Measurements from ENCODE around the gene STMN3. TPM values are rescaled to one million over a fixed set of nuclear protein-coding genes. Genes with fewer than 3 reads are reported as not detected.

The STMN3 gene
- total and polyA plus RNA-seq, 2 of the 8 experiments (the other 6 are each of a cell fraction or from before 2014, with no cell fraction given): 51.5 to 63.1 TPM

- H3K4me3 ChIP-seq (ENCODE audit: extremely low read depth in 1 of 4, insufficient read depth in 2 of 4, low read depth in 3 of 4, low read length in 4 of 4): no peak overlapping the region
- H3K79me1 ChIP-seq (ENCODE audit: low read depth, low read length): no peaks in the 10 kb centered on the region; the same call in 1 of the 2 replicates
- H3K9me3 ChIP-seq (ENCODE audit: insufficient read depth in 2 of 2, low read depth in 1 of 2, low read length in 1 of 2): no peaks in the 10 kb centered on the region
- H3K36me3 ChIP-seq (ENCODE audit: control insufficient read depth in 2 of 4, insufficient read depth in 4 of 4, low read length in 3 of 4): peaks cover 0 to 31% (median 17%) of the 10 kb centered on the region in 4 experiments; a peak in 6 of 8 replicates
- H2BK5ac ChIP-seq (ENCODE audit: low read depth, low read length): no peak overlapping the region
- H4K8ac ChIP-seq (ENCODE audit: extremely low read depth, insufficient read depth, low read length): no peak overlapping the region
- H3K79me2 ChIP-seq (ENCODE audit: control insufficient read depth in 1 of 2, insufficient read depth in 2 of 2, low read length in 2 of 2): peaks cover 0 to 5% of the 10 kb centered on the region in 2 experiments; a peak in 1 of 4 replicates
- H2BK12ac ChIP-seq (ENCODE audit: low read depth, low read length): no peak overlapping the region
- CTCF ChIA-PET (ENCODE audit: partially characterized antibody): interaction anchor here (1.2 to 1.3 kb wide), 2 partner anchors 22 to 125 kb away, joined by 3 read pairs; no protein-coding TSS in a partner anchor
- no peak overlapping the region for H3K27ac ChIP-seq (ENCODE audit: low read depth, low read length)
- H4K5ac ChIP-seq (ENCODE audit: insufficient read length, low read depth, low read length): no peak overlapping the region
- FAIRE-seq (no peak), DNase-seq (ENCODE audit: low read depth in 1 of 2, low spot score in 2 of 2) (no peak)
- no peak overlapping the region for H4K91ac ChIP-seq (replicated peaks; ENCODE audit: insufficient read length, low read length)
- H3K27me3 ChIP-seq (replicated peaks in 1 of 4; ENCODE audit: control insufficient read depth in 3 of 4, extremely low read depth in 1 of 4, insufficient read depth in 3 of 4, low read length in 3 of 4): no peaks in the 10 kb centered on the region
- H3K56ac ChIP-seq (replicated peaks; ENCODE audit: insufficient read length, low read depth, low read length): no peak overlapping the region
- H3K18ac ChIP-seq (ENCODE audit: extremely low read depth, low read length): no peak overlapping the region
- POLR2A ChIA-PET (ENCODE audit: partially characterized antibody): interaction anchor here (0.7 to 1.0 kb wide), 3 partner anchors 30 to 65 kb away, joined by 3 read pairs; partner anchors contain the start of genes ARFRP1 and ZGPAT
- H3K4ac ChIP-seq (replicated peaks; ENCODE audit: insufficient read length, low read depth, low read length): no peak overlapping the region
- H3K9ac ChIP-seq (replicated peaks in 1 of 4; ENCODE audit: extremely low read depth in 1 of 4, low read depth in 3 of 4, low read length in 3 of 4): no peak overlapping the region
- no peak overlapping the region for H2AK5ac ChIP-seq (ENCODE audit: low read depth, low read length)
- WGBS, 2 experiments (ENCODE audit: extremely low coverage in 1 of 2, insufficient coverage in 1 of 2, insufficient read length in 1 of 2, insufficient replicate concordance in 2 of 2, low coverage in 1 of 2, low lambda C conversion rate in 2 of 2, missing lambda C conversion rate in 1 of 2): 89% methylated on average over 22 of the region's 22 CpGs; no CpG with 5 or more reads in 1 of the 2 experiments
- H2BK15ac ChIP-seq (ENCODE audit: low read length): no peak overlapping the region
- H3K23me2 ChIP-seq (ENCODE audit: low read depth, low read length): no peaks in the 10 kb centered on the region
- no peak overlapping the region for H2BK20ac ChIP-seq (ENCODE audit: low read length)
- peaks cover 0 to 1% (median under 1%) of the 10 kb centered on the region in 4 experiments; a peak in 5 of 7 replicates for H3K4me1 ChIP-seq (replicated peaks in 1 of 4; ENCODE audit: control insufficient read depth in 3 of 4, insufficient read depth in 4 of 4, low read length in 3 of 4)
- H2BK120ac ChIP-seq (replicated peaks; ENCODE audit: low read depth, low read length): no peak overlapping the region
- H4K20me1 ChIP-seq (replicated peaks in 1 of 2; ENCODE audit: control insufficient read depth in 1 of 2, insufficient read depth in 2 of 2, low read length in 2 of 2): peaks cover 2 to 10% of the 10 kb centered on the region in 2 experiments
- H3K4me2 ChIP-seq (ENCODE audit: insufficient read depth in 1 of 2, low read depth in 2 of 2, low read length in 2 of 2): no peak overlapping the region
- no peak overlapping the region for H3K14ac ChIP-seq (ENCODE audit: insufficient read length)
- no peak overlapping the region for H3K23ac ChIP-seq (ENCODE audit: insufficient read length)
- H2AFZ ChIP-seq (ENCODE audit: low read length): no peak overlapping the region
- TF ChIP-seq JUND (IDR thresholded peaks at IDR 0.05; ENCODE audit: low read length) (no peak), EP300 (IDR thresholded peaks at IDR 0.05; ENCODE audit: borderline replicate concordance in 1 of 2, low read depth in 2 of 2, low read length in 2 of 2) (no peak), CBX5 (IDR thresholded peaks at IDR 0.05; ENCODE audit: low read depth, low read length) (no peak), MAX (IDR thresholded peaks at IDR 0.05) (no peak), KDM1A (IDR thresholded peaks at IDR 0.05; ENCODE audit: borderline replicate concordance, low read length) (no peak), GTF2F1 (IDR thresholded peaks at IDR 0.05; ENCODE audit: borderline replicate concordance, low read depth, low read length) (no peak), ATF2 (IDR thresholded peaks at IDR 0.05; ENCODE audit: low read length) (no peak), KDM5A (IDR thresholded peaks at IDR 0.05; ENCODE audit: low read length) (no peak), ZNF274 (IDR thresholded peaks at IDR 0.05; ENCODE audit: borderline replicate concordance, extremely low read depth, low read length) (no peak), CHD2 (IDR thresholded peaks at IDR 0.05; ENCODE audit: low read length) (no peak)
Observed at GRCh38 chr20:63664143-63664851, 11.1 kb upstream of the STMN3 start.

Measured in H1 (cell line).